ENCODE measurements around the gene E2F4. TPM values are rescaled to one million over a fixed set of nuclear protein-coding genes. Genes with fewer than 3 reads are reported as not detected.
A peak's percentile ranks its signal among the peaks of the same experiment; 100 is the strongest.

E2F4 gene
- polyA plus RNA-seq, 1 donor (not counting 4 experiments of a cell fraction or from before 2014, with no cell fraction given): 64.7 TPM

DNA sequence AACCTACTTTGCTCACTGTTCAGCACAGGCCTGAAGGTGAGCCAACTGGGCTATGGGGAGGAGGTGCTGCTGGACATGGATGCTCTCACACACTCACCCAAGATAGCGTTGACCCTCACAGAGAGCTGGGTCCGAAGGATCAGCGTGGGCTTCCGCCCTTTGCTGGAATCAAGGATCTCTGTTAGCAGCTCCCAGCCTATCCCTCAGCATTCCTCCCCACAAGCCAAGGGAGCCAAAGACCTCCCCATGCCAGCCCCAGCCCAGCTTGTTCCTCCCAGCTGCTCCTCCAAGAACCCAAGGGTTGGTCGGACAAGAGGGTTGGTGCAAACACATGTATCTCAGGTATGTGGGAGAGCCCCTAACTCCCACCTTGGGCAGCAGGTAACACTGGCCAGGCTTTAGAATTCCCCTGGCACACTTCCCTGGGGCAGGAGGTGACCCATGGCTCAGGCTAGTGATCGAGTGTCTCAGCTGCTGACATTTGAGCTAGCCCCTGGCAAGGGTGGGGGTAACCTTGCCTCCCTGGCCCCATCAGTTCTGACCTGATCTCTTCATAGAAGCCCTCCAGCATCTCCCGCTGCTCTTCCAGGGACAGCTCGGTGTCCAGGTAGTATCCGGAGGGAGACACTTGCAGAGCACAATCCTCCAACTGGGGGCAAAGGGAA lies 47.0 kb downstream of the E2F4 start:
- Histone ChIP-seq H3K9me1 (ENCODE audit: control insufficient read depth, extremely low read depth, insufficient read depth, low read length) (peaks cover 2% of the 10 kb centered on the region), H3K4me1 (ENCODE audit: control insufficient read depth, extremely low read depth, insufficient read depth, low read length) (peaks cover 48% of the 10 kb centered on the region), H3K36me3 (ENCODE audit: control insufficient read depth in 2 of 2, extremely low read depth in 1 of 2, insufficient read depth in 2 of 2, low read length in 2 of 2) (peaks cover 25 to 26% of the 10 kb centered on the region in 2 experiments), H3K9ac (ENCODE audit: control insufficient read depth, extremely low read depth, insufficient read depth, low read length) (no peak overlapping the region), H2AFZ (ENCODE audit: control insufficient read depth, low read length) (no peak overlapping the region), H3K9me3 (ENCODE audit: control insufficient read depth, low read depth, low read length) (no peaks in the 10 kb centered on the region), H3K4me2 (ENCODE audit: control insufficient read depth, extremely low read depth, insufficient read depth, low read depth, low read length) (no peak overlapping the region), H3K4me3 (ENCODE audit: control insufficient read depth in 2 of 3, extremely low read depth in 1 of 3, insufficient read depth in 2 of 3, low read depth in 1 of 3, low read length in 3 of 3) (no peak overlapping the region), H3K27me3 (ENCODE audit: control insufficient read depth, extremely low read depth, insufficient read depth, low read length) (no peaks in the 10 kb centered on the region), H3K79me2 (ENCODE audit: control insufficient read depth, insufficient read depth, low read length) (peaks cover 23% of the 10 kb centered on the region), H4K20me1 (ENCODE audit: control insufficient read depth, extremely low read depth, insufficient read depth, low read length) (no peaks in the 10 kb centered on the region), H3K27ac (ENCODE audit: control insufficient read depth, insufficient read depth, low read length) (no peak overlapping the region)
- FAIRE-seq: no peak
- no peak for DNase-seq (ENCODE audit: low read depth, low spot score)
- dilution Hi-C loops (cut with MboI; ENCODE audit: extremely low pct_ligation_motif_present, low sequenced_read_pairs): no loop called here
- no peak for TF ChIP-seq EZH2 (IDR thresholded peaks at IDR 0.05; ENCODE audit: low read length)
- TF ChIP-seq, protein P1, sequence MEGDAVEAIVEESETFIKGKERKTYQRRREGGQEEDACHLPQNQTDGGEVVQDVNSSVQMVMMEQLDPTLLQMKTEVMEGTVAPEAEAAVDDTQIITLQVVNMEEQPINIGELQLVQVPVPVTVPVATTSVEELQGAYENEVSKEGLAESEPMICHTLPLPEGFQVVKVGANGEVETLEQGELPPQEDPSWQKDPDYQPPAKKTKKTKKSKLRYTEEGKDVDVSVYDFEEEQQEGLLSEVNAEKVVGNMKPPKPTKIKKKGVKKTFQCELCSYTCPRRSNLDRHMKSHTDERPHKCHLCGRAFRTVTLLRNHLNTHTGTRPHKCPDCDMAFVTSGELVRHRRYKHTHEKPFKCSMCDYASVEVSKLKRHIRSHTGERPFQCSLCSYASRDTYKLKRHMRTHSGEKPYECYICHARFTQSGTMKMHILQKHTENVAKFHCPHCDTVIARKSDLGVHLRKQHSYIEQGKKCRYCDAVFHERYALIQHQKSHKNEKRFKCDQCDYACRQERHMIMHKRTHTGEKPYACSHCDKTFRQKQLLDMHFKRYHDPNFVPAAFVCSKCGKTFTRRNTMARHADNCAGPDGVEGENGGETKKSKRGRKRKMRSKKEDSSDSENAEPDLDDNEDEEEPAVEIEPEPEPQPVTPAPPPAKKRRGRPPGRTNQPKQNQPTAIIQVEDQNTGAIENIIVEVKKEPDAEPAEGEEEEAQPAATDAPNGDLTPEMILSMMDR (optimal IDR thresholded peaks at IDR 0.05 in 1 of 3, IDR thresholded peaks at IDR 0.05 in 1 of 3, conservative IDR thresholded peaks at IDR 0.05 in 1 of 3; ENCODE audit: extremely low read depth in 1 of 3, insufficient read depth in 2 of 3, low read length in 3 of 3): no peak

DNA sequence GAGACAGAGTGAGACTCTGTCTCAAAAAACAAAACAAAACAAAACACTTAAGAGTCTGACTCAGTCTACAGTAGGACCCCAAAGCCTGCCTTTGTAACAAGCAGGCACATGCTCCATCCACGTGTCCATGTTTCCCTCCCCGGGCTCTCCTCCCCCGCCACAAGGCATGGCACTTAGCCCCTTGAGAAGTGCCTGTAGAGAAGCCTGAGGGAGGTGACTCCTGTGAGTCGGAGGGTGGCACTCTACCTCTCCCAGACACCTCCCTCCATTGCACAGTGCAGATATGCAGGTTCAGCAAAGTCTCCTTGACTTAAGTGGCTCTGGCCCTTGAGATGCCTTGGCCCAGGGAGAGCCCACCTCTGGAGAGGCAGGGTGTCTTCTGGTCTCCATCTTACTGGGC lies 48.6 kb downstream of the E2F4 start:
- Histone ChIP-seq H3K9me3 (ENCODE audit: control insufficient read depth, low read depth, low read length) (no peaks in the 10 kb centered on the region), H3K27me3 (ENCODE audit: control insufficient read depth, extremely low read depth, insufficient read depth, low read length) (no peaks in the 10 kb centered on the region), H2AFZ (ENCODE audit: control insufficient read depth, low read length) (no peak overlapping the region), H4K20me1 (ENCODE audit: control insufficient read depth, extremely low read depth, insufficient read depth, low read length) (no peaks in the 10 kb centered on the region), H3K4me3 (ENCODE audit: control insufficient read depth in 2 of 3, extremely low read depth in 1 of 3, insufficient read depth in 2 of 3, low read depth in 1 of 3, low read length in 3 of 3) (no peak overlapping the region), H3K4me1 (ENCODE audit: control insufficient read depth, extremely low read depth, insufficient read depth, low read length) (peaks cover 62% of the 10 kb centered on the region), H3K4me2 (ENCODE audit: control insufficient read depth, extremely low read depth, insufficient read depth, low read depth, low read length) (peak overlapping the region; percentile 70), H3K27ac (ENCODE audit: control insufficient read depth, insufficient read depth, low read length) (peak overlapping the region; percentile 91), H3K79me2 (ENCODE audit: control insufficient read depth, insufficient read depth, low read length) (peaks cover 24% of the 10 kb centered on the region), H3K9me1 (ENCODE audit: control insufficient read depth, extremely low read depth, insufficient read depth, low read length) (peaks cover 2% of the 10 kb centered on the region), H3K9ac (ENCODE audit: control insufficient read depth, extremely low read depth, insufficient read depth, low read length) (peak overlapping the region; percentile 68), H3K36me3 (ENCODE audit: control insufficient read depth in 2 of 2, extremely low read depth in 1 of 2, insufficient read depth in 2 of 2, low read length in 2 of 2) (peaks cover 18 to 25% of the 10 kb centered on the region in 2 experiments)
- TF ChIP-seq EZH2 (IDR thresholded peaks at IDR 0.05; ENCODE audit: low read length): no peak
- TF ChIP-seq, protein P1 (optimal IDR thresholded peaks at IDR 0.05 in 1 of 3, IDR thresholded peaks at IDR 0.05 in 1 of 3, conservative IDR thresholded peaks at IDR 0.05 in 1 of 3; ENCODE audit: extremely low read depth in 1 of 3, insufficient read depth in 2 of 3, low read length in 3 of 3): peak in 1 of 3 experiments; percentile 48
- dilution Hi-C loops (cut with MboI; ENCODE audit: extremely low pct_ligation_motif_present, low sequenced_read_pairs): no loop called here
- FAIRE-seq (peak; percentile 23), DNase-seq (ENCODE audit: low read depth, low spot score) (no peak)
